HepG2 (cell line): ENCODE measurements around the gene EIF4E1B. TPM values are rescaled to one million over a fixed set of nuclear protein-coding genes. Genes with fewer than 3 reads are reported as not detected.
A peak's percentile ranks its signal among the peaks of the same experiment; 100 is the strongest.

Experiments
- AFF4 ChIP-seq: sonication (generic); formaldehyde crosslinking; IDR thresholded peaks from 2 replicates; pipeline ENCODE4 v1.4.0; 2020; ENCODE audit warnings: missing genetic modification reagents
- ARID2 ChIP-seq: sonication (generic); formaldehyde crosslinking; IDR thresholded peaks from 2 replicates; pipeline ENCODE4 v1.8.1; 2022; ENCODE audit warnings: mild to moderate bottlenecking, missing genetic modification reagents, borderline replicate concordance
- ATM ChIP-seq: fragments of 450-650 bp; IDR thresholded peaks from 2 replicates; pipeline ENCODE4 v1.7.1; 2017; ENCODE audit warnings: mild to moderate bottlenecking, borderline replicate concordance
- BCLAF1 ChIP-seq: fragments of 450-650 bp; IDR thresholded peaks from 2 replicates; pipeline ENCODE4 v1.6.1; 2017; ENCODE audit warnings: mild to moderate bottlenecking
- CTCF ChIP-seq: sonication (generic); formaldehyde crosslinking; IDR thresholded peaks from 2 replicates; pipeline ENCODE4 v1.5.0; 2020; ENCODE audit warnings: mild to moderate bottlenecking, missing genetic modification reagents, moderate library complexity
- DBP ChIP-seq: sonication (generic); formaldehyde crosslinking; IDR thresholded peaks from 2 replicates; pipeline ENCODE4 v1.4.0; 2020; ENCODE audit warnings: missing genetic modification reagents; ENCODE audit errors: not compliant biosample characterization
- HOXA5 ChIP-seq: sonication (generic); formaldehyde crosslinking; IDR thresholded peaks from 2 replicates; pipeline ENCODE4 v1.4.0; 2020; ENCODE audit warnings: missing genetic modification reagents
- HOXA7 ChIP-seq: sonication (generic); formaldehyde crosslinking; IDR thresholded peaks from 2 replicates; pipeline ENCODE4 v1.8.1; 2022; ENCODE audit warnings: mild to moderate bottlenecking, missing genetic modification reagents, moderate library complexity
- MATR3 ChIP-seq: sonication (generic); formaldehyde crosslinking; IDR thresholded peaks from 2 replicates; pipeline ENCODE4 v1.4.0; 2020; ENCODE audit warnings: missing genetic modification reagents
- MED1 ChIP-seq: sonication (generic); formaldehyde crosslinking; IDR thresholded peaks from 2 replicates; pipeline ENCODE4 v1.4.0; 2020; ENCODE audit warnings: missing genetic modification reagents
- MIER2 ChIP-seq: IDR thresholded peaks from 2 replicates; pipeline ENCODE4 v1.6.1; 2016; ENCODE audit warnings: missing biosample characterization, missing genetic modification reagents
- MTF1 ChIP-seq: sonication (generic); formaldehyde crosslinking; IDR thresholded peaks from 2 replicates; pipeline ENCODE4 v1.5.0; 2020; ENCODE audit warnings: missing genetic modification reagents
- RBFOX2 ChIP-seq: fragments of 200-400 bp; formaldehyde crosslinking; IDR thresholded peaks from 2 replicates; pipeline ENCODE4 v1.6.1; 2017; ENCODE audit warnings: low read depth, mild to moderate bottlenecking, low read length
- RBM22 ChIP-seq: fragments of 200-400 bp; formaldehyde crosslinking; optimal IDR thresholded peaks from 2 replicates; pipeline ENCODE3; 2017; ENCODE audit warnings: mild to moderate bottlenecking, low read length, moderate library complexity
- RFXAP ChIP-seq: sonication (generic); formaldehyde crosslinking; IDR thresholded peaks from 2 replicates; pipeline ENCODE4 v1.4.0; 2020; ENCODE audit warnings: missing genetic modification reagents, borderline replicate concordance
- ZMYM4 ChIP-seq: sonication (generic); formaldehyde crosslinking; IDR thresholded peaks from 2 replicates; pipeline ENCODE4 v1.8.1; 2023; ENCODE audit warnings: mild to moderate bottlenecking, missing genetic modification reagents
- ZNF205 ChIP-seq: IDR thresholded peaks from 2 replicates; pipeline ENCODE4 v1.6.1; 2018; ENCODE audit warnings: missing biosample characterization, missing genetic modification reagents
- ZNF547 ChIP-seq: sonication (generic); formaldehyde crosslinking; IDR thresholded peaks from 2 replicates; pipeline ENCODE4 v1.5.1; 2020; ENCODE audit warnings: mild to moderate bottlenecking, missing genetic modification reagents
- ZNF556 ChIP-seq: sonication (generic); formaldehyde crosslinking; IDR thresholded peaks from 2 replicates; pipeline ENCODE4 v1.4.0; 2020; ENCODE audit warnings: mild to moderate bottlenecking, missing genetic modification reagents, borderline replicate concordance
- ZNF576 ChIP-seq: sonication (generic); formaldehyde crosslinking; IDR thresholded peaks from 2 replicates; pipeline ENCODE4 v1.4.0; 2020; ENCODE audit warnings: mild to moderate bottlenecking, missing genetic modification reagents
- ZNF629 ChIP-seq: sonication (generic); formaldehyde crosslinking; conservative IDR thresholded peaks from 2 replicates; pipeline ENCODE4 v1.5.0; 2020; ENCODE audit warnings: missing genetic modification reagents
- ZNF768 ChIP-seq: sonication (generic); formaldehyde crosslinking; IDR thresholded peaks from 2 replicates; pipeline ENCODE4 v1.4.0; 2020; ENCODE audit warnings: missing genetic modification reagents
- polyA plus RNA-seq, 8 experiments: library from polyadenylated mRNA; depleted of rRNA in 3 of 8; stranded (reverse) in 7 of 8; unstranded in 1 of 8; fragments of >200 nt; fragmentation: Illumina TruSeq in 4 of 8; extraction: Trizol in 4 of 8; gene quantifications; 2 replicates each; pipeline versions ENCODE4 v1.2.1 to v1.2.3, GENCODE V29; 2011 to 2016; ENCODE audit warnings: low read depth in 4 of 8, missing spikeins in 1 of 8, mixed read lengths in 1 of 8; ENCODE audit not compliant: insufficient read depth in 1 of 8
- total RNA-seq, 5 experiments: library from RNA; depleted of rRNA; stranded (reverse); fragments of >200 nt; fragmentation: Illumina TruSeq; extraction: Trizol; gene quantifications; 2 replicates each; pipeline ENCODE4 v1.2.3, GENCODE V29; 2016; ENCODE audit warnings: low read depth in 1 of 5

Gene EIF4E1B
- total and polyA plus RNA-seq, 2 of the 13 experiments (the other 11 are each of a cell fraction or from before 2014, with no cell fraction given): not detected

GRCh38 chr5:176611435-176611834 is 19.0 kb upstream of the EIF4E1B start (continued):
- TF ChIP-seq RBFOX2: no peak
- TF ChIP-seq MATR3 (CRISPR knock-in tag): no peak
- peak; percentile 69 for TF ChIP-seq DBP (CRISPR knock-in tag)
- peak; percentile 26; the same call in 1 of the 2 replicates for TF ChIP-seq ZMYM4
- no peak for TF ChIP-seq ZNF547 (CRISPR knock-in tag)
- 0 out of 2 replicates have a peak, but pooled peaks have one; percentile 45 for TF ChIP-seq MED1 (CRISPR knock-in tag)
- no peak for TF ChIP-seq HOXA7 (CRISPR knock-in tag)
- TF ChIP-seq ZNF629 (CRISPR knock-in tag): no peak
- TF ChIP-seq ZNF576 (CRISPR knock-in tag): no peak
- TF ChIP-seq ATM: no peak
- TF ChIP-seq MIER2: peak; percentile 98
- TF ChIP-seq ZNF768: no peak
- no peak for TF ChIP-seq ZNF205
- no peak for TF ChIP-seq AFF4
- no peak for TF ChIP-seq ARID2 (CRISPR knock-in tag)
- TF ChIP-seq MTF1 (CRISPR knock-in tag): no peak
- no peak for TF ChIP-seq CTCF
- TF ChIP-seq RBM22: no peak
- TF ChIP-seq ZNF556: no peak
- no peak for TF ChIP-seq BCLAF1
- TF ChIP-seq RFXAP (CRISPR knock-in tag): no peak
- peak; percentile 79 for TF ChIP-seq HOXA5 (CRISPR knock-in tag)
